LHCN-M2 (cell line): ENCODE results near the gene LIPT1. TPM values are rescaled to one million over a fixed set of nuclear protein-coding genes. Genes with fewer than 3 reads are reported as not detected.
"Not testable (repeated sequence)": the region's sequence is repeated elsewhere in the genome, so short reads cannot be mapped to it uniquely, and the experiment has no call there.

Experiments
- DNase-seq: peaks from one replicate; pipeline ENCODE4 v3.0.0-alpha.2; 2012; ENCODE audit warnings: low read depth
- polyA plus RNA-seq: library from polyadenylated mRNA; unstranded; fragments of >200 nt; gene quantifications from one replicate; pipeline ENCODE4 v1.2.1, GENCODE V29; 2012; ENCODE audit warnings: missing spikeins
- total RNA-seq: library from RNA; depleted of rRNA; stranded (reverse); fragments of >200 nt; gene quantifications from 2 replicates; pipeline ENCODE4 v1.2.3, GENCODE V29; 2014; rRNA removed

LIPT1 gene
- total RNA-seq, result 5.2 and 7.1 TPM in 2 replicates
- polyA plus RNA-seq, result 1.9 TPM

GRCh38 chr2:99154643-99155536 is at the start of gene LIPT1, which contains the start of gene TSGA10:
Gene LIPT1, plus strand, starts transcription at chr2:99154967. Its CDS starts 6,991 bp downstream, at chr2:99161958.
Gene TSGA10, minus strand, starts transcription at chr2:99154942. Its CDS starts 45,503 bp downstream, at chr2:99109439.
- DNase-seq, result peak; percentile 85

GRCh38 chr2:99106913-99107312 is 47.9 kb upstream of the LIPT1 start:
- DNase-seq, result peak; percentile 21

- DNase-seq, result no peak
Observed at GRCh38 chr2:99111236-99111635, 43.5 kb upstream of the LIPT1 start.

- no peak for DNase-seq
Observed at GRCh38 chr2:99111945-99112344, 42.8 kb upstream of the LIPT1 start.

GRCh38 chr2:99112617-99113016 is 42.1 kb upstream of the LIPT1 start:
- no peak for DNase-seq

- DNase-seq, result peak; percentile 3
Observed at GRCh38 chr2:99127981-99128380, 26.8 kb upstream of the LIPT1 start.

- not testable (repeated sequence) for DNase-seq
Observed at GRCh38 chr2:99135044-99135556, 19.7 kb upstream of the LIPT1 start.

GRCh38 chr2:99139003-99139402 is 15.8 kb upstream of the LIPT1 start:
- no peak for DNase-seq

GRCh38 chr2:99140056-99140859 is 14.5 kb upstream of the LIPT1 start:
- DNase-seq, result no peak

- DNase-seq, result peak; percentile 39
Observed at GRCh38 chr2:99140860-99141109, 14.0 kb upstream of the LIPT1 start.

GRCh38 chr2:99141110-99142108 is 13.4 kb upstream of the LIPT1 start, which contains the start of gene C2orf15:
Gene C2orf15, plus strand, starts transcription at chr2:99141707. Its CDS starts 8,852 bp downstream, at chr2:99150559.
- peak; percentile 78 for DNase-seq

- peak; percentile 54 for DNase-seq
Observed at GRCh38 chr2:99150706-99151105, 4.1 kb upstream of the LIPT1 start.

GRCh38 chr2:99152199-99152895 is 2.4 kb upstream of the LIPT1 start:
- DNase-seq, result no peak

- no peak for DNase-seq
Observed at GRCh38 chr2:99153921-99154604, 704 bp upstream of the LIPT1 start.

- no peak for DNase-seq
Observed at GRCh38 chr2:99156891-99157290, 2.1 kb downstream of the LIPT1 start.

- DNase-seq, result no peak
Observed at GRCh38 chr2:99158599-99158998, 3.8 kb downstream of the LIPT1 start.

- no peak for DNase-seq
Observed at GRCh38 chr2:99159594-99159993, 4.8 kb downstream of the LIPT1 start.

- no peak for DNase-seq
Observed at GRCh38 chr2:99166218-99166617, 11.5 kb downstream of the LIPT1 start.

GRCh38 chr2:99169534-99169933 is 14.8 kb downstream of the LIPT1 start:
- no peak for DNase-seq
